Measurements from ENCODE around the gene DNM1L. TPM values are rescaled to one million over a fixed set of nuclear protein-coding genes. Genes with fewer than 3 reads are reported as not detected.

The DNM1L gene
- 48.4 to 59.0 TPM (median 57.7 TPM) in 5 replicates for total RNA-seq (2022; extraction: Qiagen RNA extraction)

GRCh38 chr12:32679091-32679919 lies at the start of gene DNM1L:
Gene DNM1L, plus strand, starts transcription at chr12:32679301. Its CDS starts 63 bp downstream, at chr12:32679364.

GRCh38 chr12:32755654-32756475 lies 76.8 kb downstream of the DNM1L start, which contains the start of gene YARS2:
Gene YARS2, minus strand, starts transcription at chr12:32755897. Its CDS starts 23 bp downstream, at chr12:32755874.

Other genes with a start within 250 kb of the DNM1L start
- gene YARS2, start 76.6 kb downstream of the DNM1L start, total RNA-seq (2022; extraction: Qiagen RNA extraction): 23.8 to 34.5 TPM (median 32.2 TPM) in 5 replicates
- 5.7 to 7.4 TPM (median 6.6 TPM) in 5 replicates for gene PKP2, start 217.5 kb downstream of the DNM1L start, total RNA-seq (2022; extraction: Qiagen RNA extraction)

All from A549 treated with Mapracorat at 1 μM for 4 hours (cell line).